HCT116 (cell line): Measurements from ENCODE around the gene RASSF5. TPM values are rescaled to one million over a fixed set of nuclear protein-coding genes. Genes with fewer than 3 reads are reported as not detected.

ENCODE experiments used
- ATAC-seq: fragments of 200-7000 bp; cut with Tn5 transposase; 2 replicates; pipeline ENCODE4 v1.9.1; 2020; ENCODE audit warnings: mild to moderate bottlenecking, moderate library complexity
- BruUV-seq: library from RNA; stranded (reverse); fragments of 400-500 nt; replicated peaks from 2 replicates; lab custom pipeline; 2021; lab: Mats Ljungman, UMichigan
- CTCF ChIA-PET: fragments of 300-600 bp; sonication (Branson Sonifier 250); formaldehyde crosslinking; loops from one replicate; lab custom pipeline; 2021; ENCODE audit warnings: antibody characterized with exemption; lab: Charles Lee
- POLR2A ChIA-PET: fragments of 300-600, 350-600 bp; sonication (Branson Sonifier 250); formaldehyde crosslinking; loops from one replicate; lab custom pipeline; 2021; ENCODE audit warnings: antibody characterized with exemption; lab: Charles Lee
- RAD21 ChIA-PET, 2 experiments: fragments of 300-600 bp; sonication (Branson Sonifier 250); formaldehyde crosslinking; loops; one replicate each; lab custom pipeline; 2023; ENCODE audit warnings: low total read pairs in 2 of 2; ENCODE audit not compliant: uncharacterized antibody in 2 of 2, unreplicated experiment in 2 of 2, low non-redundant PET in 1 of 2; lab: Charles Lee
- DNase-seq: peaks from one replicate; pipeline ENCODE4 v3.0.0-alpha.2; 2010; ENCODE audit warnings: low read depth, low spot score
- H2AFZ ChIP-seq: fragments of 200-600 bp; shearing (Covaris generic), sonication (generic); 2 replicates; pipeline ENCODE4 v1.6.1; 2017; ENCODE audit warnings: low read depth, mixed run types, mixed read lengths, antibody characterized with exemption, low read length; ENCODE audit not compliant: poor library complexity, severe bottlenecking
- H3K27ac ChIP-seq: 2 replicates; pipeline ENCODE4 v1.5.1; 2012; ENCODE audit warnings: low read depth, low read length
- H3K27me3 ChIP-seq: fragments of 200-600 bp; sonication (generic); 2 replicates; pipeline ENCODE4 v1.6.1; 2016; ENCODE audit warnings: mixed run types, low read length, mixed read lengths; ENCODE audit not compliant: insufficient read depth
- H3K36me3 ChIP-seq, 2 experiments: fragments of 200-500 bp in 1 of 2; fragments of 200-600 bp in 1 of 2; sonication (Bioruptor generic) in 1 of 2; sonication (generic) in 1 of 2; 2 replicates each; pipeline versions ENCODE4 v1.5.1 to v1.6.1; 2014 to 2016; ENCODE audit warnings: low read length in 2 of 2, inconsistent platforms in 1 of 2, mixed read lengths in 1 of 2, mixed run types in 1 of 2; ENCODE audit not compliant: insufficient read depth in 2 of 2, control insufficient read depth in 1 of 2
- H3K4me1 ChIP-seq, 2 experiments: fragments of 200-600 bp in 1 of 2; sonication (generic) in 1 of 2; 2 replicates each; pipeline versions ENCODE4 v1.5.1 to v1.6.1; 2012 to 2017; ENCODE audit warnings: low read length in 2 of 2, inconsistent platforms in 1 of 2, mild to moderate bottlenecking in 1 of 2, mixed read lengths in 1 of 2, mixed run types in 1 of 2, moderate library complexity in 1 of 2; ENCODE audit not compliant: insufficient read depth in 2 of 2, control insufficient read depth in 1 of 2
- H3K4me2 ChIP-seq: fragments of 200-600 bp; sonication (generic); 2 replicates; pipeline ENCODE4 v1.6.1; 2017; ENCODE audit warnings: mixed run types, low read length, mixed read lengths
- H3K4me3 ChIP-seq, 2 experiments: fragments of 200-600 bp in 1 of 2; sonication (generic) in 1 of 2; replicated peaks in 1 of 2; 2 replicates each; pipeline ENCODE4 v1.5.1; 2011 to 2016; ENCODE audit warnings: low read length in 2 of 2, control low read depth in 1 of 2, low read depth in 1 of 2, mild to moderate bottlenecking in 1 of 2, mixed read lengths in 1 of 2, mixed run types in 1 of 2
- H3K79me2 ChIP-seq: fragments of 200-600 bp; sonication (generic); 2 replicates; pipeline ENCODE4 v1.6.1; 2017; ENCODE audit warnings: mild to moderate bottlenecking, mixed run types, low read length, moderate library complexity, mixed read lengths; ENCODE audit not compliant: insufficient read depth
- H3K9ac ChIP-seq: fragments of 200-600 bp; sonication (generic); 2 replicates; pipeline ENCODE4 v1.6.1; 2016; ENCODE audit warnings: low read length, mixed read lengths
- H3K9me2 ChIP-seq: fragments of 200-600 bp; sonication (generic), shearing (Covaris generic); 2 replicates; pipeline ENCODE4 v1.6.1; 2017; ENCODE audit warnings: mixed run types, mild to moderate bottlenecking, moderate library complexity; ENCODE audit not compliant: insufficient read depth
- H3K9me3 ChIP-seq, 2 experiments: fragments of 200-500 bp in 1 of 2; fragments of 200-600 bp in 1 of 2; sonication (Bioruptor generic) in 1 of 2; sonication (generic) in 1 of 2; 2 replicates each; pipeline ENCODE4 v1.6.1; 2014 to 2017; ENCODE audit warnings: low read length in 2 of 2, mixed read lengths in 2 of 2, inconsistent platforms in 1 of 2, low read depth in 1 of 2, mild to moderate bottlenecking in 1 of 2, mixed run types in 1 of 2, moderate library complexity in 1 of 2; ENCODE audit not compliant: control insufficient read depth in 1 of 2, insufficient read depth in 1 of 2
- H4K20me1 ChIP-seq: fragments of 200-600 bp; sonication (generic), shearing (Covaris generic); 2 replicates; pipeline ENCODE4 v1.6.1; 2017; ENCODE audit warnings: mixed run types, mild to moderate bottlenecking, moderate library complexity; ENCODE audit not compliant: insufficient read depth
- CEBPB ChIP-seq: IDR thresholded peaks from 2 replicates; pipeline ENCODE4 v1.6.1; 2012; ENCODE audit warnings: low read depth
- EZH2phosphoT487 ChIP-seq: fragments of 200-600 bp; IDR thresholded peaks from 2 replicates; pipeline ENCODE4 v1.6.1; 2018; ENCODE audit warnings: antibody characterized with exemption, borderline replicate concordance
- FOSL1 ChIP-seq: IDR thresholded peaks from 2 replicates; pipeline ENCODE4 v1.6.1; 2012; ENCODE audit warnings: low read depth
- JUND ChIP-seq: IDR thresholded peaks from 2 replicates; pipeline ENCODE4 v1.6.1; 2012
- POLR2AphosphoS5 ChIP-seq: IDR thresholded peaks from 2 replicates; pipeline ENCODE4 v1.6.1; 2011; ENCODE audit warnings: mild to moderate bottlenecking, low read depth, low read length, moderate library complexity
- RAD21 ChIP-seq: IDR thresholded peaks from 2 replicates; pipeline ENCODE4 v1.6.1; 2012; ENCODE audit warnings: low read depth, mild to moderate bottlenecking
- SIN3A ChIP-seq: IDR thresholded peaks from 2 replicates; pipeline ENCODE4 v1.6.1; 2012; ENCODE audit warnings: low read depth
- SRF ChIP-seq: IDR thresholded peaks from 2 replicates; pipeline ENCODE4 v1.6.1; 2012; ENCODE audit warnings: low read depth
- TCF7L2 ChIP-seq: IDR thresholded peaks from 2 replicates; pipeline ENCODE4 v1.7.0; 2011; ENCODE audit warnings: borderline replicate concordance, inconsistent platforms; ENCODE audit not compliant: insufficient read depth, insufficient read length; ENCODE audit errors: extremely low read depth
- YY1 ChIP-seq: IDR thresholded peaks from 2 replicates; pipeline ENCODE4 v1.6.1; 2011; ENCODE audit warnings: low read length, low read depth, moderate library complexity, mild to moderate bottlenecking; ENCODE audit not compliant: insufficient replicate concordance; ENCODE audit errors: extremely low read depth
- ZFX ChIP-seq: fragments of 450-650 bp; IDR thresholded peaks from 2 replicates; pipeline ENCODE4 v1.6.1; 2017
- ZNF274 ChIP-seq: fragments of 200-500 bp; sonication (Bioruptor generic); IDR thresholded peaks from 2 replicates; pipeline ENCODE4 v1.6.1; 2014; ENCODE audit warnings: mild to moderate bottlenecking, low read depth, low read length, inconsistent platforms
- intact Hi-C: fragments of 100-400 bp; cut with micrococcal nuclease; formaldehyde crosslinking; loops from 2 replicates; pipeline ENCODE4 v1.10.0; 2022
- total RNA-seq: library from RNA; stranded (reverse); gene quantifications from one replicate; pipeline ENCODE4 v1.2.1, GENCODE V29; 2021; ENCODE audit not compliant: unreplicated experiment
- TF ChIP-seq, protein P1 (sequence below): IDR thresholded peaks from 2 replicates; pipeline ENCODE4 v1.6.1; 2012
- TF ChIP-seq, protein P2 (sequence below): IDR thresholded peaks from 2 replicates; pipeline ENCODE4 v1.6.1; 2012

RASSF5 gene
- total RNA-seq, 1 experiment from 2014 or later: 5.4 TPM

DNA sequence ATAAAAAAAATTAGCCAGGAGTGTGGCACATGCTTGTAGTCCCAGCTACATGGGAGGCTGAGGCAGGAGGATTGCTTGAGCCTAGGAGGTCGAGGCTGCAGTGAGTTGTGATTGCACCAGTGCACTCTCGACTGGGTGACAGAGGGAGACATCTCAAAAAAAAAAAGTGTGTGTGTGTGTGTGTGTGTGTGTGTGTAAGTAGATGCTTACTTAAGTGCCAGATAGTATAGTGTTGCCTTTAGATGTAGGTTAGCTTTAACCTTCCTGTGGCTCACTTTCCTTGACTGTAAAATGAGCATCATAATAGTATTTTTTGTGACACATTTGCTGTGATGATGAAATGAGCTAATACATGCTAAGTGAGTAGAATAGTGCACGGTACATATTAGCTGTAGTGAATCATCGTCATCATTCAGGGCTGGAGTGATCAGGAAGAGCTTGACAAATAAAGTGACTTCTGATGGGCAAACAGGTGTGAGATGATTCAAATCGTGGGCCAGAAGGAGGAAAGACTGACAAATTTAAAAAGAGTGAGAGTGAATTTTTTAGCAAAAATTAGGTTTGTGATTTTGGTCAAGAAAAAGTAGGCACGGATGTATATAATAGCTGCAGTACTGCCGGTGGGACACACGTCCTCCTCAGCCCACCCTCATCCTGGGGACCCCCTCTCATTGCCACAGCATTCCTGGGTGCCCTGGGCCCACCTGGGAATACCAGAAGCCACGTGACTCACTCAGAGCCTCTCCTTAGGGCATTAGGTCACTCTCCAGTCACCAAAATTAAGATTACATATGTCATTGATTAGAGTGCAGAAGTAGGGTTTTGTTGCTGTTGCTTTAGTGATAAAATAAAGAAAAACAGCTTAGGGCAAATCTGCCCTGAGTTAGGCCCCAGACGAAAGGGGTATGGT lies 71.0 kb downstream of the RASSF5 start (continued):
- TF ChIP-seq SRF (no peak), JUND (no peak)

DNA sequence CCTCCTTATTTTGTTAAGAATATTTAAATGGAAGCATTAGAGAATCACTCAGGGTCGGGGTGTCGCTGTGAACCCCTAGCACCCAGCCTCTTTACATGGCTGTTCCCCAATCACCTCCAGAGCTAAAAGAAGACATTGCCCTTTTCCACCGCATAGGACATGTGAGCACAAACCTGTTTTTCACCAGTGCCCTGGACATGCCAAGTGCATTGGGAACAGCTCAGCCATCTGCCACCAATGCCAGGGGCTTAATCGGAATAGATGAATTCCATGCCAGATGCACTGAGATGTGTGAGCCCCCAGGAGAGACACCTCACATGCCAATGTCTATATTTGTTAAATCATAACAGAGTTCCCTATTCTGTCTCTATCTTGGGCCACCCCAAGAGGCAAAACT lies 71.6 kb downstream of the RASSF5 start:
- H3K4me3 ChIP-seq: no peak overlapping the region
- ATAC-seq (no peak), DNase-seq (no peak)
- no peaks in the 10 kb centered on the region for H3K79me2 ChIP-seq
- intact Hi-C loops: no loop called here
- BruUV-seq: no TSS peak
- H3K27ac ChIP-seq: no peak overlapping the region
- no peaks in the 10 kb centered on the region for H3K27me3 ChIP-seq
- no peaks in the 10 kb centered on the region for H3K9me3 ChIP-seq
- ChIA-PET POLR2A (no interaction called here), CTCF (interaction anchor here (0.7 to 2.4 kb wide), 3 partner anchors 89 to 147 kb away, joined by 3 to 7 read pairs (median 3); no protein-coding TSS in a partner anchor), RAD21 (no interaction called here)
- H2AFZ ChIP-seq: no peak overlapping the region
- no peaks in the 10 kb centered on the region for H3K4me1 ChIP-seq
- TF ChIP-seq, protein P1, sequence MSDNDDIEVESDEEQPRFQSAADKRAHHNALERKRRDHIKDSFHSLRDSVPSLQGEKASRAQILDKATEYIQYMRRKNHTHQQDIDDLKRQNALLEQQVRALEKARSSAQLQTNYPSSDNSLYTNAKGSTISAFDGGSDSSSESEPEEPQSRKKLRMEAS: no peak
- TF ChIP-seq EZH2phosphoT487 (no peak), ZFX (no peak)
- H3K4me2 ChIP-seq: no peak overlapping the region
- H3K9ac ChIP-seq: no peak overlapping the region
- no peaks in the 10 kb centered on the region for H3K9me2 ChIP-seq
- H3K36me3 ChIP-seq: no peaks in the 10 kb centered on the region
- H4K20me1 ChIP-seq: no peaks in the 10 kb centered on the region

DNA sequence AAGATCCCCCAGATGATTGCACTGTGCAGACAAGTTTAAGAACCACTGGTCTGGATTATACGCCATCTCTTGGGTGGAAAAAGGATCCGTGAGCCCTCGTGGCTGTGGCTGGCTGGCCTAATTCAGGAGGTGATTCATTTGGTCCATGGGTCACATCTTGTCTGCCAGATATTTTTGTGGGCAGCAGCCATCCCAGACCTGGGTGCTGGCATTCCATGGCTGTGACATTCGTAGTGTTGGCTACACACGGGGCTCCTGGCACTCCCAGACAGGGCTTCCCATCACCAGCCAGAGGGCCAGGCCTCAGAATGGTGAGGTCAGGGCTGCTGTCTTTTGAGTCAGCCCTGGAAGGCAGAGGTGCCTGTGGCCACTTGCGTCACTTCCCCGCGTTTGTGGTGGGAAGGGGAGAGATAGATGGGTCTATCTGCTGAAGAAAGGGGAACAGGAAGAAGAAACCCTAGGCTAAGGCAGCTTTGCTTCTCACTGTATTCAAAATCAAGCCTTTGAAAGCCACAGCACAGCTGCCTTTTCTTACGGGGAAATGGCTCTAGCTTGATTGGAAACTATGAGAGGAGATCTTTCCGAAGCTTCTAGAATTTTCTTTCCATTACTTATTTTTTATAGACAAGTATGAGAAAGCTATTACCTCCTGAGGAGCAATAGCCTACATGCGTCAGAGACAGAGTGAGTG lies 72.6 kb downstream of the RASSF5 start:
- DNase-seq (no peak), ATAC-seq (no peak)
- TF ChIP-seq ZFX (no peak), YY1 (no peak), POLR2AphosphoS5 (no peak), FOSL1 (no peak), CEBPB (no peak), TCF7L2 (no peak), RAD21 (no peak), SIN3A (no peak), JUND (no peak), ZNF274 (no peak)
- TF ChIP-seq, protein P2, sequence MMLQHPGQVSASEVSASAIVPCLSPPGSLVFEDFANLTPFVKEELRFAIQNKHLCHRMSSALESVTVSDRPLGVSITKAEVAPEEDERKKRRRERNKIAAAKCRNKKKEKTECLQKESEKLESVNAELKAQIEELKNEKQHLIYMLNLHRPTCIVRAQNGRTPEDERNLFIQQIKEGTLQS: no peak
- H3K27me3 ChIP-seq: no peaks in the 10 kb centered on the region
- H3K4me2 ChIP-seq: no peak overlapping the region
- no TSS peak for BruUV-seq
- H3K4me1 ChIP-seq: no peaks in the 10 kb centered on the region
- no peaks in the 10 kb centered on the region for H4K20me1 ChIP-seq
- POLR2A ChIA-PET: no interaction called here
- intact Hi-C loops: no loop called here
- H3K79me2 ChIP-seq: no peaks in the 10 kb centered on the region
- no peaks in the 10 kb centered on the region for H3K9me3 ChIP-seq
- H3K27ac ChIP-seq: no peak overlapping the region
- H3K36me3 ChIP-seq: no peaks in the 10 kb centered on the region
- H2AFZ ChIP-seq: no peak overlapping the region
- RAD21 ChIA-PET: no interaction called here
- CTCF ChIA-PET: interaction anchor here (0.9 to 6.9 kb wide), 3 partner anchors 89 to 101 kb away, joined by 3 to 96 read pairs (median 7); no protein-coding TSS in a partner anchor
- no peak overlapping the region for H3K9ac ChIP-seq
- no peak overlapping the region for H3K4me3 ChIP-seq
- H3K9me2 ChIP-seq: no peaks in the 10 kb centered on the region
